Cardiac muscle cell (in vitro differentiated cells and primary cell): Measurements from ENCODE around the gene COL26A1. TPM values are rescaled to one million over a fixed set of nuclear protein-coding genes. Genes with fewer than 3 reads are reported as not detected.
"Not testable (repeated sequence)": the region's sequence is repeated elsewhere in the genome, so short reads cannot be mapped to it uniquely, and the experiment has no call there.

Source experiments
- DNase-seq, 2 donors: peaks; one replicate each; pipeline versions ENCODE4 v3.0.0 to v3.0.0-alpha.2; 2010 to 2017; ENCODE audit warnings: low read depth in 1 of 2, low spot score in 1 of 2
- H3K27ac ChIP-seq: fragments of 200-600 bp; sonication (generic); 2 replicates; pipeline ENCODE4 v1.5.1; 2016
- H3K27me3 ChIP-seq: fragments of 200-600 bp; sonication (generic); 2 replicates; pipeline ENCODE4 v1.6.0; 2016; ENCODE audit warnings: control low read depth
- H3K36me3 ChIP-seq: fragments of 200-600 bp; sonication (generic); 2 replicates; pipeline ENCODE4 v1.5.1; 2016; ENCODE audit warnings: control low read depth
- H3K4me1 ChIP-seq: fragments of 200-600 bp; sonication (generic); 2 replicates; pipeline ENCODE4 v1.8.1; 2017; ENCODE audit warnings: low read depth, mild to moderate bottlenecking, mixed run types
- H3K4me3 ChIP-seq: fragments of 200-600 bp; sonication (generic); 2 replicates; pipeline ENCODE4 v1.5.1; 2016; ENCODE audit warnings: mild to moderate bottlenecking
- H3K9me3 ChIP-seq: fragments of 200-600 bp; sonication (generic); 2 replicates; pipeline ENCODE4 v1.5.1; 2017; ENCODE audit warnings: low read depth, mild to moderate bottlenecking, control low read depth
- CTCF ChIP-seq: IDR thresholded peaks from 2 replicates; pipeline ENCODE4 v1.5.1; 2012; ENCODE audit warnings: low read depth, mild to moderate bottlenecking, low read length
- polyA plus RNA-seq: library from polyadenylated mRNA; unstranded; fragments of >200 nt; fragmentation: Nextera tagmentation; extraction: Ambion mirVana; gene quantifications from 2 replicates; pipeline ENCODE4 v1.2.1, GENCODE V29; 2016
- total RNA-seq: library from RNA; depleted of rRNA; stranded (reverse); fragments of >200 nt; gene quantifications from 2 replicates; pipeline ENCODE4 v1.2.3, GENCODE V29; 2016

Gene COL26A1
- total and polyA plus RNA-seq, 2 experiments from 2014 or later = 12.5 to 44.8 TPM

- no peak for TF ChIP-seq CTCF
- no peak for DNase-seq
- no peaks in the 10 kb centered on the region for H3K27me3 ChIP-seq
These were observed 196.2 kb downstream of the COL26A1 start for GRCh38 chr7:101558742-101559325.

GRCh38 chr7:101559586-101559985 lies 196.9 kb downstream of the COL26A1 start:
- DNase-seq = no peak
- Histone ChIP-seq H3K27me3 (no peaks in the 10 kb centered on the region), H3K27ac (no peak overlapping the region), H3K4me1 (no peaks in the 10 kb centered on the region), H3K9me3 (no peaks in the 10 kb centered on the region), H3K36me3 (no peaks in the 10 kb centered on the region), H3K4me3 (no peak overlapping the region)
- no peak for TF ChIP-seq CTCF

More at GRCh38 chr7:101558742-101559325, 196.2 kb downstream of the COL26A1 start:
- Histone ChIP-seq H3K36me3 (no peaks in the 10 kb centered on the region), H3K9me3 (no peaks in the 10 kb centered on the region), H3K4me1 (no peaks in the 10 kb centered on the region), H3K27ac (no peak overlapping the region), H3K4me3 (no peak overlapping the region)

GRCh38 chr7:101560021-101560420 lies 197.3 kb downstream of the COL26A1 start:
- not testable (repeated sequence) for DNase-seq, H3K4me3 ChIP-seq, H3K36me3 ChIP-seq, H3K27me3 ChIP-seq, H3K27ac ChIP-seq, H3K4me1 ChIP-seq, H3K9me3 ChIP-seq

- no peak for DNase-seq
- no peak overlapping the region for H3K4me3 ChIP-seq
- no peaks in the 10 kb centered on the region for H3K36me3 ChIP-seq
- H3K9me3 ChIP-seq = no peaks in the 10 kb centered on the region
- no peak overlapping the region for H3K27ac ChIP-seq
- H3K4me1 ChIP-seq = no peaks in the 10 kb centered on the region
- no peak for TF ChIP-seq CTCF
- no peaks in the 10 kb centered on the region for H3K27me3 ChIP-seq
These were observed 198.2 kb downstream of the COL26A1 start for GRCh38 chr7:101560856-101561255.

GRCh38 chr7:101561293-101561692 lies 198.6 kb downstream of the COL26A1 start:
- DNase-seq, H3K9me3 ChIP-seq, H3K4me1 ChIP-seq, H3K36me3 ChIP-seq, H3K27ac ChIP-seq, H3K4me3 ChIP-seq, H3K27me3 ChIP-seq: not testable (repeated sequence)

- H3K36me3 ChIP-seq = no peaks in the 10 kb centered on the region
- no peak overlapping the region for H3K27ac ChIP-seq
- no peaks in the 10 kb centered on the region for H3K9me3 ChIP-seq
- no peak overlapping the region for H3K4me3 ChIP-seq
- no peak for DNase-seq
- H3K27me3 ChIP-seq = no peaks in the 10 kb centered on the region
- no peaks in the 10 kb centered on the region for H3K4me1 ChIP-seq
- TF ChIP-seq CTCF = no peak
These were observed 200.0 kb downstream of the COL26A1 start for GRCh38 chr7:101562531-101563197.
